22Rv1 (cell line): ENCODE measurements around the gene RNF121.

Source experiments
- CTCF ChIP-seq: fragments of 450-650 bp; IDR thresholded peaks from 2 replicates; pipeline ENCODE4 v1.5.1; 2017; ENCODE audit warnings: mild to moderate bottlenecking
- ZFX ChIP-seq: fragments of 450-650 bp; IDR thresholded peaks from 2 replicates; pipeline ENCODE4 v1.6.1; 2017; ENCODE audit warnings: antibody characterized with exemption, borderline replicate concordance

- TF ChIP-seq ZFX (no peak), CTCF (no peak)
These were observed 59.2 kb downstream of the RNF121 start for GRCh38 chr11:71988050-71988449.
